Activated naive CD4-positive, alpha-beta T cell treated with anti-CD3 and anti-CD28 coated beads for 36 hours (primary cell): ENCODE results near the gene RAB5B. TPM values are rescaled to one million over a fixed set of nuclear protein-coding genes. Genes with fewer than 3 reads are reported as not detected.
A peak's percentile ranks its signal among the peaks of the same experiment; 100 is the strongest.

Source experiments
- CTCF ChIA-PET: fragments of 350-600 bp; sonication (Branson Sonifier 250); formaldehyde crosslinking; loops from one replicate; lab custom pipeline; 2021; ENCODE audit warnings: antibody characterized with exemption; lab: Charles Lee
- DNase-seq: peaks from one replicate; pipeline ENCODE4 v3.0.0-alpha.2; 2020
- H3K27ac Mint-ChIP-seq: one replicate; pipeline ENCODE4 v1.8.0; 2021; ENCODE audit warnings: mild to moderate bottlenecking, mixed read lengths
- H3K27me3 Mint-ChIP-seq: one replicate; pipeline ENCODE4 v1.8.0; 2021; ENCODE audit warnings: low read depth, mixed read lengths
- H3K36me3 Mint-ChIP-seq: one replicate; pipeline ENCODE4 v1.8.0; 2021; ENCODE audit warnings: low read depth, mixed read lengths
- H3K4me1 Mint-ChIP-seq: one replicate; pipeline ENCODE4 v1.8.0; 2021; ENCODE audit warnings: low read depth, mixed read lengths
- H3K4me3 Mint-ChIP-seq: one replicate; pipeline ENCODE4 v1.8.0; 2021; ENCODE audit warnings: mild to moderate bottlenecking, moderate library complexity, mixed read lengths
- H3K9me3 Mint-ChIP-seq: one replicate; pipeline ENCODE4 v1.8.0; 2021; ENCODE audit warnings: mixed read lengths
- intact Hi-C: fragments of 100-400 bp; cut with micrococcal nuclease; formaldehyde crosslinking; loops from one replicate; pipeline ENCODE4 v1.15.1; 2023
- total RNA-seq, 2 experiments: library from RNA; stranded (reverse); gene quantifications; one replicate each; pipeline ENCODE4 v1.2.3, GENCODE V29; 2021

The RAB5B gene, protein sequence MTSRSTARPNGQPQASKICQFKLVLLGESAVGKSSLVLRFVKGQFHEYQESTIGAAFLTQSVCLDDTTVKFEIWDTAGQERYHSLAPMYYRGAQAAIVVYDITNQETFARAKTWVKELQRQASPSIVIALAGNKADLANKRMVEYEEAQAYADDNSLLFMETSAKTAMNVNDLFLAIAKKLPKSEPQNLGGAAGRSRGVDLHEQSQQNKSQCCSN
- total RNA-seq: 10 to 100 TPM; 33.2 to 35.7 TPM

DNA sequence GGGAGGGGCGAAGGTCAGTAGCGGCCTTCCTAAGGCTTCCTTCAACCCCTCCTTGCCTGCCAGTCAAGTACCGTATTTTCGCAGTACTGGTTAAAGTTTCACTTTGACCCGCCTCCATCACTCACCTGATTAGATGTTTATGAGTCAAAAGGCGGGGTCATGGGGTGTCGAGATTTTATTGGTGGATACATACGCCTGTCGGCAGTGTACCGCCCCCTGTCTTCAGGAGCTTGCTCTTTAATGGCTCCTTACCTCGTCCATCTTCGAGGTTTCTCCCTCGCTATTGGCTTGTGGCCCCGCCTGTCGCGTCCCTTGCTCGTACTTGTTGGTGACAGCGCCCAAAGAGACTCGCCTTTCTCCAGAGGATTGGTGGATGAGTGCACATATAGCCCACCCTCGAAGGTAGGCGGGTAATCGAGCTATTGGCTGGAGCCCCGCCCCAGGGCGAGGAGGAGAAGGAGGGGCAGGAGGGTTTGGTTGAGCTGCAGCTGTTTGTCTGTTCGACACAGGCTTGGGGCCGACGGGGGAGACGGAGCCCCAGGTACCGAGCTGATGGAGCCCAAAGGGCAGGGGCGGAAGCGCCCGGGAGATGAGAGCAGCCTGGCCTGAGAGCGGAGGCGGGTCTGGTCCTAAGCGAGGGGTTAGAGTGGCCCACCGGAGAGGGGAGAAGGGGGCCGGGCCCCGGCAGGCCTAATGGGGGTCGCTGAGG, at the start of gene RAB5B:
Gene RAB5B, plus strand, starts transcription at position 480 of the 709 bp plus-strand sequence. CDS start 12,883 bp downstream, outside the sequence.
- CTCF ChIA-PET: interaction anchor here (0.6 to 2.7 kb wide), 14 partner anchors 10 to 287 kb away, joined by 3 to 18 read pairs (median 4); partner anchors contain the start of gene ZC3H10
- H3K9me3 Mint-ChIP-seq: no peaks in the 10 kb centered on the region

GRCh38 chr12:55925371-55925770, 48.5 kb upstream of the RAB5B start:
- H3K4me1 Mint-ChIP-seq: peaks cover 48% of the 10 kb centered on the region
- intact Hi-C loops: loop anchor here (1.0 to 10.0 kb wide), 5 partner anchors 10 to 1919 kb away; partner anchors contain the start of genes CTDSP2, IL23A, NABP2 and RNF41
- peaks cover 25% of the 10 kb centered on the region for H3K36me3 Mint-ChIP-seq
- no peaks in the 10 kb centered on the region for H3K9me3 Mint-ChIP-seq
- H3K4me3 Mint-ChIP-seq: peak overlapping the region; percentile 99
- no peak for DNase-seq
- CTCF ChIA-PET: interaction anchor here (1.3 to 3.5 kb wide), 11 partner anchors 8 to 196 kb away, joined by 3 to 30 read pairs (median 9); partner anchors contain the start of gene CD63
- no peaks in the 10 kb centered on the region for H3K27me3 Mint-ChIP-seq
- peak overlapping the region; percentile 100 for H3K27ac Mint-ChIP-seq

More for the DNA sequence above, at the start of gene RAB5B:
- intact Hi-C loops: loop anchor here (1.0 to 10.0 kb wide), 16 partner anchors 7 to 361 kb away; partner anchors contain the start of genes BLOC1S1, CDK2, DNAJC14 and IL23A
- H3K27me3 Mint-ChIP-seq: no peaks in the 10 kb centered on the region
- peaks cover 18% of the 10 kb centered on the region for H3K36me3 Mint-ChIP-seq
- no peak within 1 kb of the TSS for H3K4me3 Mint-ChIP-seq
- H3K27ac Mint-ChIP-seq: no peak within 1 kb of the TSS
- DNase-seq: peak; percentile 99
- H3K4me1 Mint-ChIP-seq: peaks cover 24% of the 10 kb centered on the region

DNA sequence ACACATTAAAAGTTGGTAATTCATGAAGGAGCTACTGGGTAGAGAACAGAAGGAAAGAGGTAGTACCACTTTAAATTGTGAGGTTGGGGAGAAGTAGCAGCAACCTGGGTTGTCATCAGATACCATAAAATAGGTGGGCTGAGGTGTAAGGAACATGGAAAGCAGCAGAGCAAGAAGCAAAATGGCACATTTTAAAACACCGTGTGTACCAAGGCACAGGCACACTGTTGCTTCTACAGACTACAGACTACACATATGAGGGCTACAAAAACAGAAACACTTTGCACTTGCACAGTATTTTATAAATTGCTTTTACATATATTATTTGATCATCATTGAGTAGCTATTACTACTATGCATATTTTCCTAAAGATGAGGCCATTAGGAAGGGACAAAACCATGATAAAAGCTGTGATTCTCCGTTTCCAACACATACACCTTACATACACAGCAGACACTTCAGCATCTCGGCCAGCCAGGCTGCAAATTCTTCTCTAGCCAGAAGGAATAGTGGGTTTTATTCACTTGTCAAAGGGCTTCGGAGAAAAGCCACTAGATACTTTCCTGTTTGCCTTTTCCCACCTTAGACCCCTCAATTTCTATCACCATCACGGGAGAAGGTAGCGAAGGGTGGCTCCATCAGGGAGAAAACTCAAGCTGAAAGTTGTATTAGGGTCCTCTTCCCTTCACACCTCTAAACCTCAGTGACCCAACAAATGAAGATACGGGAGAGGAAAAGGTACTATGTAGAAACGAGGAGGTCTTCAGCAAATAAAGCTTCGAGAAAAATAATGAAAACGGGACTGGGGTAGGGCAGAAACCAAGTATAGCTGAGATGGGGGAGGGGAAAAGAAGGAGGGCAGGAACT, 47.8 kb upstream of the RAB5B start:
- Mint-ChIP-seq H3K4me1 (peaks cover 52% of the 10 kb centered on the region), H3K27me3 (no peaks in the 10 kb centered on the region), H3K36me3 (peaks cover 27% of the 10 kb centered on the region), H3K4me3 (peak overlapping the region; percentile 99), H3K27ac (peak overlapping the region; percentile 100), H3K9me3 (no peaks in the 10 kb centered on the region)
- CTCF ChIA-PET: interaction anchor here (0.7 to 3.5 kb wide), 20 partner anchors 9 to 197 kb away, joined by 3 to 30 read pairs (median 5); partner anchors contain the start of genes CD63, ORMDL2, RAB5B and RPL41
- DNase-seq: no peak
- intact Hi-C loops: loop anchor here (1.0 to 10.0 kb wide), 6 partner anchors 11 to 1919 kb away; partner anchors contain the start of genes CD63, CTDSP2, IL23A and NABP2

- peak; percentile 96 for DNase-seq
- Mint-ChIP-seq H3K36me3 (peaks cover 33% of the 10 kb centered on the region), H3K27ac (peak overlapping the region; percentile 100), H3K4me1 (peaks cover 44% of the 10 kb centered on the region), H3K4me3 (peak overlapping the region; percentile 99), H3K27me3 (no peaks in the 10 kb centered on the region), H3K9me3 (no peaks in the 10 kb centered on the region)
- CTCF ChIA-PET: interaction anchor here (0.7 to 5.3 kb wide), 22 partner anchors 9 to 202 kb away, joined by 3 to 43 read pairs (median 5); partner anchors contain the start of genes CD63, ORMDL2, RAB5B and RPL41
- intact Hi-C loops: loop anchor here (1.0 to 10.0 kb wide), 9 partner anchors 8 to 1918 kb away; partner anchors contain the start of genes CD63, CTDSP2, DNAJC14 and IL23A
These were observed 46.9 kb upstream of the RAB5B start for GRCh38 chr12:55926738-55927587.

DNA sequence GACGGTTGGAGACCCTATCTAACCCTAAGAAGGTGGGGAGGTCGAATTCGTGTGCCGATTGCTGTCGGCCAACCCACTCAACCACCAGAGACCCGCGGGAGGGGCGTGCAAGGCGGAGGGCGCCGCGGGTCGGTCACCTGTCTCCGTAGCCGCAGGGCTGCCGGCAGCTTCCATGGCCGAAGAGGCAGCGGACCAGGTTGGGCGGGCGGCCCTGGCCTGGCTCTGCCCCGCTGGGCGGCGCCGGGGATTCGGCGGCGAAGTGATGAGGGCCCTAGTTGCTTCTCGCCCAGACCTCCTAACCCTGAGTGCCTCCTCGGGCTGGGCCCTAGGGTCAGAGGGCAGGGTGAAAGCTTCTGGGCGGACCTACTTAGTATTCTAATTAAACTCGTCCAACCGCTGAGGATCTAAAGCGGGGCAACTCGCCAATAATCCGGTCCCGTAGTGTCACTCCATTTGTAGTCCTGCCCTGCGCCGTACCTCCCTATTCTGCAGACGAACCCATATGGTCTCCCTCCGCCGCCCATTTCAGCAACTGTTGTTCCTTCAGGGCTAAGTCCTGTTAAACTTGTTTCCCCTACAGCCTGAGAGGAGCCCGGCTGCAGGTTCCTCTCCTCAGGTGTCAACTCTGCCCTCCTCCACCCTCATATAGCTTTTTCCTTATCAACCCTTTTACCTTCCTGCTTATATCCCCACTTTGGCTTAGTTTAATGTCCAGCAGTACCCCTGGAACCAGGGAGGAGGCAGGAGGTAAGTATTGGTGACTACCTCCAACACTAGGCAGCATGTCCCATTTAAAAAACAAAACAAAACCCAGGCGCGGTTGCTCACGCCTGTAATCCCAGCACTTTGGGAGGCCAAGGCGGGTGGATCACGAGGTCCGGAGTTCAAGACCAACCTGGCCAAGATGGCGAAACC, 46.0 kb upstream of the RAB5B start, which contains the start of gene PYM1:
Gene PYM1, minus strand, starts transcription at position 307 of the 915 bp plus-strand sequence. Its CDS starts 133 bp downstream, at position 174.
- Mint-ChIP-seq H3K27me3 (no peaks in the 10 kb centered on the region), H3K4me3 (peak within 1 kb of the TSS; percentile 99), H3K9me3 (no peaks in the 10 kb centered on the region), H3K36me3 (peaks cover 36% of the 10 kb centered on the region), H3K27ac (peak within 1 kb of the TSS; percentile 100), H3K4me1 (peaks cover 41% of the 10 kb centered on the region)
- CTCF ChIA-PET: interaction anchor here (0.7 to 5.3 kb wide), 9 partner anchors 8 to 203 kb away, joined by 3 to 43 read pairs (median 4); partner anchors contain the start of genes DNAJC14, ORMDL2, RAB5B and SARNP
- intact Hi-C loops: loop anchor here (1.0 to 10.0 kb wide), 13 partner anchors 7 to 1917 kb away; partner anchors contain the start of genes CD63, CTDSP2, DNAJC14 and IL23A
- peak; percentile 89 for DNase-seq

DNA sequence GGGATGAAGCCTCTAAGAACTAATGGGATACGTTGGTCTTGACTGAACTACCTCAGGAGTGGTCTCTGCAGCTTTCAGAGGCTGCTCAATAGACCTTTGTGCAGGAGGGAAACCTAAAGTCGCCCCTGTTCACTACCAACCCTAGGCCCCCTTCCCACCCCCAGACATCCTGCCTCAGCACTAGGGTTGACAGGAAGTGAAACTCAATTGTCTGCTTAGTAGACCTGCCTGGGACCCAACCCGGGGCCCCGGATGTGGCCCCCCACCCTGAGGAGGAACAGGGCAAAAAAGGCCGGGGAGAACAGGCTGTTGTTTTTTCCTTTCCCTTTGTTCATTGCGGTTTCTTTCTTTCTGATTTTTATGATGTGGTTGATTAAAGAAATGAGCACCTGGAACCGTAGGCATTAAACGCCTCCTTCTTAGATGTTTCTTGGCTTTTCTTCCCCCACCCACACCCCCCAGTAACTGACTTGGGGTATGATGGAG, 44.5 kb upstream of the RAB5B start:
- intact Hi-C loops: loop anchor here (1.0 to 10.0 kb wide), 11 partner anchors 31 to 1915 kb away; partner anchors contain the start of genes CDK2, CTDSP2, IL23A and NABP2
- peak overlapping the region; percentile 100 for H3K27ac Mint-ChIP-seq
- H3K27me3 Mint-ChIP-seq: no peaks in the 10 kb centered on the region
- H3K9me3 Mint-ChIP-seq: no peaks in the 10 kb centered on the region
- H3K36me3 Mint-ChIP-seq: peaks cover 43% of the 10 kb centered on the region
- peaks cover 45% of the 10 kb centered on the region for H3K4me1 Mint-ChIP-seq
- peak overlapping the region; percentile 99 for H3K4me3 Mint-ChIP-seq
- DNase-seq: peak; percentile 96
- CTCF ChIA-PET: interaction anchor here (0.6 to 5.3 kb wide), 2 partner anchors 11 to 124 kb away, joined by 4 to 43 read pairs; no protein-coding TSS in a partner anchor

GRCh38 chr12:55930771-55931316, 43.0 kb upstream of the RAB5B start, which contains the start of gene DGKA:
DGKA (plus strand) TSS chr12:55931162; CDS start chr12:55936504, 5,342 bp downstream.
- intact Hi-C loops: loop anchor here (1.0 to 2.0 kb wide), 5 partner anchors 9 to 228 kb away; partner anchors contain the start of genes MYL6, PA2G4 and ZC3H10

DNA sequence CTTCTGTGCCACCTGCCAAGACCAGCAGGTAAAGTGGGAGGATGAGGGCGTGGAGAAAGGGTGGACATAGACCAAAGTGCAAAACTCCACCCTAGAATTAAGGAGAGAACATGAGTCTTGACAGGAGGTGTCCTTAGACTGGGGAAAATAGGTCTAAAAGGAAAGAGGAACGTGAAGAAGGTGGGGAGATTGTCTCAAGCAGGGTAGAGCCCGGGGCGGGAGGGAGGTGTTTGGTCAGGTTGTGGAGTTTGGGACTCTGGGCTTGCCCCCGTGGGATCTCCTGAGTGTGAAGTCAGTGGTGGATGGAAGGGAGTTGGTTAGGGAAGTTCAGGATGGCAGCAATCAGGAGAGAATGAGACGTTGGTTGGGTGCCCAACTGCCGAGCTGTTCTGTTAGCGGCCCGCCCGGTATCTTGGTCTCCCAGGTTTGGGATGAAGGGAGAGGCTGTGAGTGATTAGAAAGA, 42.5 kb upstream of the RAB5B start:
- intact Hi-C loops: loop anchor here (2.0 kb wide), 1 partner anchor 227 kb away; the partner anchor contains the start of gene MYL6
- H3K36me3 Mint-ChIP-seq: peaks cover 61% of the 10 kb centered on the region
- no peaks in the 10 kb centered on the region for H3K9me3 Mint-ChIP-seq
- no peak for DNase-seq
- H3K4me3 Mint-ChIP-seq: peak overlapping the region; percentile 99
- H3K4me1 Mint-ChIP-seq: peaks cover 50% of the 10 kb centered on the region
- H3K27ac Mint-ChIP-seq: peak overlapping the region; percentile 100
- CTCF ChIA-PET: interaction anchor here (0.5 to 5.3 kb wide), 4 partner anchors 9 to 193 kb away, joined by 3 to 43 read pairs (median 4); no protein-coding TSS in a partner anchor
- no peaks in the 10 kb centered on the region for H3K27me3 Mint-ChIP-seq

More at GRCh38 chr12:55930771-55931316, 43.0 kb upstream of the RAB5B start, which contains the start of gene DGKA:
- DNase-seq: peak; percentile 94
- Mint-ChIP-seq H3K27ac (peak within 1 kb of the TSS; percentile 100), H3K9me3 (no peaks in the 10 kb centered on the region), H3K27me3 (no peaks in the 10 kb centered on the region), H3K36me3 (peaks cover 56% of the 10 kb centered on the region), H3K4me1 (peaks cover 49% of the 10 kb centered on the region), H3K4me3 (peak within 1 kb of the TSS; percentile 99)
- CTCF ChIA-PET: interaction anchor here (0.5 to 5.3 kb wide), 10 partner anchors 9 to 192 kb away, joined by 3 to 43 read pairs (median 3); partner anchors contain the start of gene RAB5B
